Fibroblast of upper back skin (primary cell): Measurements from ENCODE around the gene CDH2.
"Not testable (repeated sequence)": the region's sequence is repeated elsewhere in the genome, so short reads cannot be mapped to it uniquely, and the experiment has no call there.

Experiments
- DNase-seq: peaks from one replicate; pipeline ENCODE4 v3.0.0-alpha.2; 2013

CDH2 gene

GRCh38 chr18:27976806-27977408, 200.0 kb downstream of the CDH2 start:
- DNase-seq = no peak

- DNase-seq = no peak
Observed at GRCh38 chr18:27970321-27970720, 206.6 kb downstream of the CDH2 start.

- no peak for DNase-seq
Observed at GRCh38 chr18:27969206-27969605, 207.7 kb downstream of the CDH2 start.

GRCh38 chr18:27967913-27968824, 208.8 kb downstream of the CDH2 start:
- DNase-seq = peak; percentile 82

DNA sequence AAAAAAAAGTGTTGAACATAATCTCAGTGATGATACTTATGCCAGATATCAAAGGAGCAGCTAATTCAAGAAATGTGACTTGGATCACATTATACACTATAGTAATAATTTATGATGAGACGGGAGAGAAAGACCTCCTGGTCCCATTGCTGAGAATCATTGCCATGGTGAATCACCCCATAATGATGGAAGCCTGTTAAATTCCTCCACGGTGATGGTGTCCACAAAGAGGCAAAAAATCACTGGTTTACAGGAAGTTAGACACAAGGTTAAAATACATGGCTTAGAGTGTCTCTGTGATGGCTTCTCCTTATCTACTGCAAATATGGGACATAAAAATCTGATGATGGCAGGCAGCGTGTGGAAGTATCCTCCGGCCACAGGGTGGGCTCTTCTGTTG, 210.0 kb downstream of the CDH2 start:
- peak; percentile 70 for DNase-seq

GRCh38 chr18:27964811-27965210, 212.1 kb downstream of the CDH2 start:
- peak; percentile 60 for DNase-seq

DNA sequence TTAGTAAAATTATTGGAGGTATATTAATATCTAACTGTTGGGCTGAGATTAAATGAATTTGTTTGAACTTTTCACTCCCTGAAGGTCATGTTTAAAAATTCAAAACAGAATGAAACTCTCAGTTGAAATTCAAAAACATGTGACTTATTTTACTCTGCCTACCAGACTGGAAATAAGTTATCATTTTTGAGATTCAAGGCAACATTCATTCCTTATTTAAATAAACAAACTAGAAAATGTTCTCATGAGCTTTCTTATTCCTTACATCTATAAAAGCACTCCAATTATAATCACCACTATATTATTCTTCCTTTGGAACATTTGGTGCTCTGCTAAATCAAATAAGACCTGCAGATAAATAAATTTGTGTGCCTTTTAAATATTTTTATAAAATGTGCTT, 217.8 kb downstream of the CDH2 start:
- no peak for DNase-seq

DNA sequence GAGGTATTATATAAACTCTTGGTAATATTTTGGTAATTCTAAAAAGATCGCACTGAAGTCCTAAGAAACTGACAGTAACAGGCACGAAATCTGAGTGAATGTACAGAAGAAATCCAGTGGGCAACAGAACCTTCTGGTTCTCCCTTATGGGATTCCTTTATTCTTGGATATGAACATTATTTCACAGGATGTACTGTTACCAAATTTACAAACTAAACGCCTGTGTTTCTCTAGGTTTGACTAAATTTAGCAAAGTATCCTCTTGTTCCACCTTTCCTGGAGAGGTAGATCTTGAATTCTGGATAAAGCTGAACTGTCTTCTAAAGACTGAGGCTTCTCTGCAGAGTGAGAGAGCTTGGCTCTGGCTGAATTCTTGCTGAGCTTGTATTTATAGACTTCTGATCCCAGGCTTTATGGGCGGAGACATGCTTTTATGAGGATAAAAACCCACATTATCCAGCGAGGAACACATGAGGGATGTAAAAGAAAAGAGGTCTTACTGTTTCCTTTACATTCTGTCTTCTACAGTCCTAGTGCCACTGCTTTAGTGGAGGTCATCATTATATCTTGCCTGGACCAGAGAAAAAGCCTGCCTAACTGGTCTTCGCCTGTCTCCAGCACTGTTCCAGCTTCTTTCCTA, 220.8 kb downstream of the CDH2 start:
- DNase-seq = no peak

- DNase-seq = peak; percentile 71
Observed at GRCh38 chr18:27954226-27954625, 222.7 kb downstream of the CDH2 start.

DNA sequence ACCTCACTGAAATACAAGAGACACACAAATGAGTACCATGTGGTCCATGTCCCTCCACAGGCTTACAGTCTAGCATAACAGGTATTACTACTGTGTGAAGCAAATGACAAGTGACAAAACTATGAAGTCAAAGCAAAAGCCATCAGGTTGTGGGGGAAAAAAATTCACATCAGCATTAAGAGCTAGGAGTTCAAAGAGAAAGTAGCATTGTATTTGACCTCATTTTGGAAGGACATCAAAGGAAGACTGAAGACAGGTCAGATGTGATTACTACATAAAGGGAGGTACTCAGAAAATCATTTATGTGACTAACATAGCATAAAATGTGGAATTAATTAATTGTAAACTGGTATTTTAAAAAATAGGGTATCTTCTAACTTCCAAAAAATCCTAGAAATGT, 224.2 kb downstream of the CDH2 start:
- peak; percentile 14 for DNase-seq

DNA sequence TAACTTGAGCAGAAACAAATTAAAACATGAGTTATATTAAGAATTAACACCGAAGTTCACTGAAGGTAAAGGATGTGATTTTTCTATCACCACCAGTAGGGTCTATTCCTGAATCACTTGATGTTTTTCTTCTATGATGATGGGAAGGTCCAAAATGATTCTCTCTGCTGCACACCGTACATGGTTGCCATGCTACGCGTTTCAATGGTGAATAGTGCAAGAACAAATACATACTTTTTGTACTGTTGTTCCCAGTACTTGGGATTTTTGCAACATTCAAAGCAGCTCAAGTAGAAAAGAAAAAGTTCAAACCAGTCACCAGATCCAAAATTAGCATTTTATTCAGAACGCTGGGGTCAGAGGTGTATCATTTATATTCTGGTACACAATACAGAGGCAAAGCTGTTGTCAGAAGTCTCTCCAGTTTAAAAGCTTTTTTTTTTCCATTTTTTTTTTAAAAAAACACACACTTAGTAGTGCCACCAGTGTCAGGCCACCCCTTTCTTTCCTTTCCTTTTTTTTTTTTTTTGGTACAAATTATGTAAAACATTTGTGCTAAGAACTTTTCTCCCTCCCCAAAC, 226.2 kb downstream of the CDH2 start:
- no peak for DNase-seq

DNA sequence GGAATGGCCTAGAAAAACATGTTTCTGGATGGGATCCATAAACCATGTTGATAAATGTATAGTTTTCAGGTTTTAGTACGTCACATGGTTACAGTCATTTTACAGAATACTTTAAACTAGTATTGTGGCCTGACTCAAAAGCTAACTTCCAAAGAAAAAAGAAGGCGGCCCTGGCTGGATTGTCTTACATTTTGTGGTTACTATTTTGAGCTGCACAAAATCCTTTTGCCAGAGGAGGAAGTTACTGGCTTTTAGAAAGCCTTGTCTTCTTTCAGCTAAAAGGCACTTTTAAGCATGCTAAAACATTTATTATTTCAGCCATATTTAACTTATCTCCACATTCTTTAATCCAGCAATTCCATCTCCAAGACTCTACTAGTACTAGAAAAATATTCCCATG, 227.9 kb downstream of the CDH2 start:
- DNase-seq = peak; percentile 49

DNA sequence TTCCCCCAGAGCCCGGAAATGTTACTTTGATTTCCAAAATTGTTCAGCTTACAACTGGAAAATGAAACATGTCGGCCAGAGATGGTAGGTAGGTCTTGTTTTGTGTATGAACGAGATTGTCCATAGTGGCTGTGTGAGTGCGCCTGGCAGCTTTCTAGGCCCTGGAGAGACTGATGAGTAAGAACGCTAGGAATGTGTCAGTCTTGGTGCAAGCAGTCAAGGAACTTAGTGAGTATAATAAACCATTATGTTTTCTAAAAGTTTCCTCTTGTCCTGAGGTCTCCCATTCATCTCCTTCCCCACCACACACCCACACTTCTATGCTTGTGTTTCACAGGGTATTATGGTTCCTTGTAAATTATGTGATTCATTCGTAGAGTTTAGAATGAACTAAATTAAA, 234.2 kb downstream of the CDH2 start:
- peak; percentile 61 for DNase-seq

- no peak for DNase-seq
Observed at GRCh38 chr18:27931535-27931934, 245.4 kb downstream of the CDH2 start.

DNA sequence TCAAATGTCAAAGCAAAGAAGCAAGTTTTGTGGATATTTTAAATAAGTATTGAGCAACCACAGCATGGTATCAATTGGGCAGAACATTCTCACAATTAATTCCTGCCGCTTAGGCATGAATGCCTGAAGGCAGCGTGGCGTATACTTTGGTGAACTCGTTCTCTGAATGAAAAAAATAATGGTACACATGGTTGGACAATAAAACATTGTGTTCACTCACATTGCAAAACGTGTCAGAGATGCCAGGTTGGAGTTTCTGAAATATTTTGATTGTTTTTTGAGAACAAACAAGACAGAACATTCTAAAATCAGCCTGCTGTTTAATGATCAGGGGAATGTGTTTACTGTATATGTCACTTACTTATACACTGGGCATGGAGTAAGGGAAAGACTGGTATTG, 254.2 kb downstream of the CDH2 start:
- no peak for DNase-seq

- peak; percentile 97 for DNase-seq
Observed at GRCh38 chr18:27921904-27922751, 254.8 kb downstream of the CDH2 start.

- DNase-seq = no peak
Observed at GRCh38 chr18:27921392-27921791, 255.5 kb downstream of the CDH2 start.

DNA sequence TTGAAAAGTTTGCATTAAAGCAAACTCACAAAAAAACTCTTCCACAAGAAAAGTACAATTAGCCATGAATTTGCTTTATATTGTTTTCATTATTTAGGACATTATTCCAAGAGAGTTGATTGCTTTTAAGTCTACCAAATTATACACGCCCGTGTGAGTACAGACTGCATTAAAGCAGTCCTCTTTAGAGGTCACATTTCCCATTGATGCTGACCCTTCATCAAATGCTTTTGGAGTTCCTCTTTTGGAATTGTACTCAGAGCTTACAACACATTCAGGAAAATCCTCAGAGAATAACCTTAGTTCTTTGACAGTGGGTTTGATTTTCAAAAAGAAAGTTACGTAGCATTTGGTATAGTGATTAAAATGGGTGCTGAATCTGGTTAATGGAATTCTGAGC, 256.1 kb downstream of the CDH2 start:
- DNase-seq = no peak

DNA sequence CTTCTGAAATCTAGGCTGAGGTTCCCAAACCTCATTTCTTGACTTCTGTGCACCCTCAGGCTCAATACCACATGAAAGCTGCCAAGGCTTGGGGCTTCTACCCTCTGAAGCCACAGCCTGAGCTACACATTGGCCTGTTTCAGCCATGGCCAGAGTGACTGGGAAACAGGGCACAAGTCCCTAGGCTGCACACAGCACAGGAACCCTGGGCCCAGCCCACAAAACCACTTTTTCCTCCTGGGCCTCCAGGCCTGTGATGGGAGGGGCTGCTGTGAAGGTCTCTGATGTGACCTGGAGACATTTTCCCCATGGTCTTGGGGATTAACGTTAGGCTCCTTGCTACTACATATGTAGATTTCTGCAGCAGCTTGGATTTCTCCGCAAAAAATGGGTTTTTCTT, 270.7 kb downstream of the CDH2 start:
- DNase-seq = not testable (repeated sequence)

DNA sequence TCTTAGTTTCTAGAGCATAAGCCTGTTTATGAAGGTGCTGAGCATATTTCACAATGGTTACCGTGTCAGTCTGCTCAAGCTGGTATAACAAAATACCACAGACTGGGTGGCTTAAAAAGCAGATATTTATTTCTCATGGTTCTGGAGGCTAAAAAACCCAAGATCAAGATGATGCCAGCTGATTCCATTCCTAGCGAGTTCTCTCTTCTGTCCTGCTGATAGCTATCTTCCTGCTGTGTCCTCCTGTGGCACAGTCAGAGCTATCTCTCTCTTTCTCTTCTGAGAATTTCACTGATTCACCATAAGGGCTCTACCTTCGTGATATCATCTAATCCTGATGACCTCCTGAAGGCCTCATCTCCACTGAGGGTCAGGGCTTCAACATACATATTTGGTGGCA, 273.0 kb downstream of the CDH2 start:
- no peak for DNase-seq

- no peak for DNase-seq
Observed at GRCh38 chr18:27901424-27902226, 275.3 kb downstream of the CDH2 start.
